Measurements from ENCODE around the gene SCIN. TPM values are rescaled to one million over a fixed set of nuclear protein-coding genes. Genes with fewer than 3 reads are reported as not detected.

SCIN gene
- total and polyA plus RNA-seq, 2 of the 8 experiments (the other 6 are each of a cell fraction or from before 2014, with no cell fraction given) = 0.47 to 1.9 TPM

GRCh38 chr7:12705878-12706277 lies 135.4 kb downstream of the SCIN start:
- POLR2A ChIA-PET (ENCODE audit: partially characterized antibody) = interaction anchor here (1.0 kb wide), 1 partner anchor 9 kb away, joined by 3 read pairs; no protein-coding TSS in a partner anchor
- TF ChIP-seq HDAC6 (IDR thresholded peaks at IDR 0.05; ENCODE audit: low read depth, low read length) (no peak), CBX8 (IDR thresholded peaks at IDR 0.05; ENCODE audit: borderline replicate concordance, low read depth, low read length) (no peak), KDM5A (IDR thresholded peaks at IDR 0.05; ENCODE audit: low read length) (no peak), JUN (IDR thresholded peaks at IDR 0.05; ENCODE audit: low read depth, low read length) (no peak), NANOG (IDR thresholded peaks at IDR 0.05; ENCODE audit: insufficient read depth, low read depth, low read length, poor library complexity, severe bottlenecking) (no peak), SIN3A (conservative IDR thresholded peaks at IDR 0.05 in 1 of 2, IDR thresholded peaks at IDR 0.05 in 1 of 2; ENCODE audit: low read depth in 1 of 2, low read length in 2 of 2) (no peak), E2F6 (IDR thresholded peaks at IDR 0.05) (no peak), ATF3 (IDR thresholded peaks at IDR 0.05; ENCODE audit: insufficient read depth, low read depth, low read length) (no peak), CREB1 (IDR thresholded peaks at IDR 0.05) (no peak), USF2 (IDR thresholded peaks at IDR 0.05; ENCODE audit: low read length) (no peak), EGR1 (IDR thresholded peaks at IDR 0.05; ENCODE audit: borderline replicate concordance, low read depth, low read length) (no peak)

More at GRCh38 chr7:12705878-12706277, 135.4 kb downstream of the SCIN start:
- Histone ChIP-seq H3K79me1 (ENCODE audit: low read depth, low read length) (no peaks in the 10 kb centered on the region), H2AFZ (ENCODE audit: low read length) (no peak overlapping the region), H3K36me3 (ENCODE audit: control insufficient read depth in 2 of 4, insufficient read depth in 4 of 4, low read length in 3 of 4) (no peaks in the 10 kb centered on the region), H3K4me3 (ENCODE audit: extremely low read depth in 1 of 4, insufficient read depth in 2 of 4, low read depth in 3 of 4, low read length in 4 of 4) (no peak overlapping the region), H3K27me3 (replicated peaks in 1 of 4; ENCODE audit: control insufficient read depth in 3 of 4, extremely low read depth in 1 of 4, insufficient read depth in 3 of 4, low read length in 3 of 4) (no peaks in the 10 kb centered on the region), H4K20me1 (replicated peaks in 1 of 2; ENCODE audit: control insufficient read depth in 1 of 2, insufficient read depth in 2 of 2, low read length in 2 of 2) (no peaks in the 10 kb centered on the region), H3K27ac (ENCODE audit: low read depth, low read length) (no peak overlapping the region), H2BK20ac (ENCODE audit: low read length) (no peak overlapping the region), H2BK5ac (ENCODE audit: low read depth, low read length) (no peak overlapping the region), H2BK120ac (replicated peaks; ENCODE audit: low read depth, low read length) (no peak overlapping the region), H3K23me2 (ENCODE audit: low read depth, low read length) (no peaks in the 10 kb centered on the region), H3K79me2 (ENCODE audit: control insufficient read depth in 1 of 2, insufficient read depth in 2 of 2, low read length in 2 of 2) (no peaks in the 10 kb centered on the region), H2AK5ac (ENCODE audit: low read depth, low read length) (no peak overlapping the region), H3K14ac (ENCODE audit: insufficient read length) (no peak overlapping the region), H3K56ac (replicated peaks; ENCODE audit: insufficient read length, low read depth, low read length) (no peak overlapping the region), H2BK15ac (ENCODE audit: low read length) (no peak overlapping the region), H3K9ac (replicated peaks in 1 of 4; ENCODE audit: extremely low read depth in 1 of 4, low read depth in 3 of 4, low read length in 3 of 4) (no peak overlapping the region), H2BK12ac (ENCODE audit: low read depth, low read length) (peak overlapping the region; percentile 21; the same call in 1 of the 2 replicates), H4K8ac (ENCODE audit: extremely low read depth, insufficient read depth, low read length) (no peak overlapping the region), H3K23ac (ENCODE audit: insufficient read length) (no peak overlapping the region), H3K4me1 (replicated peaks in 1 of 4; ENCODE audit: control insufficient read depth in 3 of 4, insufficient read depth in 4 of 4, low read length in 3 of 4) (peaks cover 0 to 5% (median 0%) of the 10 kb centered on the region in 4 experiments; a peak in 2 of 7 replicates), H3K18ac (ENCODE audit: extremely low read depth, low read length) (no peak overlapping the region), H3K4ac (replicated peaks; ENCODE audit: insufficient read length, low read depth, low read length) (no peak overlapping the region), H3K9me3 (ENCODE audit: insufficient read depth in 2 of 2, low read depth in 1 of 2, low read length in 1 of 2) (peaks cover 4 to 5% of the 10 kb centered on the region in 2 experiments; a peak in 2 of 4 replicates), H3K4me2 (ENCODE audit: insufficient read depth in 1 of 2, low read depth in 2 of 2, low read length in 2 of 2) (no peak overlapping the region), H4K5ac (ENCODE audit: insufficient read length, low read depth, low read length) (no peak overlapping the region), H4K91ac (replicated peaks; ENCODE audit: insufficient read length, low read length) (no peak overlapping the region)
- 88% methylated on average over 4 of the region's 4 CpGs; no CpG with 5 or more reads in 1 of the 2 experiments for whole genome bisulfite sequencing, 2 experiments (ENCODE audit: extremely low coverage in 1 of 2, insufficient coverage in 1 of 2, insufficient read length in 1 of 2, insufficient replicate concordance in 2 of 2, low coverage in 1 of 2, low lambda C conversion rate in 2 of 2, missing lambda C conversion rate in 1 of 2)
- FAIRE-seq (no peak), DNase-seq (ENCODE audit: low read depth in 1 of 2, low spot score in 2 of 2) (no peak)
- CTCF ChIA-PET (ENCODE audit: partially characterized antibody) = interaction anchor here (0.6 to 1.9 kb wide), 7 partner anchors 10 to 40 kb away, joined by 3 to 6 read pairs (median 4); no protein-coding TSS in a partner anchor
